DMS79 treated with DMSO at 0.1 percent for 48 hours (cell line): ENCODE results near the gene SNRPF.
"Not testable (repeated sequence)": the region's sequence is repeated elsewhere in the genome, so short reads cannot be mapped to it uniquely, and the experiment has no call there.

Experiments used
- DNase-seq: peaks from one replicate; lab custom pipeline; 2025; lab: John Stamatoyannopoulos, UW

The SNRPF gene

DNA sequence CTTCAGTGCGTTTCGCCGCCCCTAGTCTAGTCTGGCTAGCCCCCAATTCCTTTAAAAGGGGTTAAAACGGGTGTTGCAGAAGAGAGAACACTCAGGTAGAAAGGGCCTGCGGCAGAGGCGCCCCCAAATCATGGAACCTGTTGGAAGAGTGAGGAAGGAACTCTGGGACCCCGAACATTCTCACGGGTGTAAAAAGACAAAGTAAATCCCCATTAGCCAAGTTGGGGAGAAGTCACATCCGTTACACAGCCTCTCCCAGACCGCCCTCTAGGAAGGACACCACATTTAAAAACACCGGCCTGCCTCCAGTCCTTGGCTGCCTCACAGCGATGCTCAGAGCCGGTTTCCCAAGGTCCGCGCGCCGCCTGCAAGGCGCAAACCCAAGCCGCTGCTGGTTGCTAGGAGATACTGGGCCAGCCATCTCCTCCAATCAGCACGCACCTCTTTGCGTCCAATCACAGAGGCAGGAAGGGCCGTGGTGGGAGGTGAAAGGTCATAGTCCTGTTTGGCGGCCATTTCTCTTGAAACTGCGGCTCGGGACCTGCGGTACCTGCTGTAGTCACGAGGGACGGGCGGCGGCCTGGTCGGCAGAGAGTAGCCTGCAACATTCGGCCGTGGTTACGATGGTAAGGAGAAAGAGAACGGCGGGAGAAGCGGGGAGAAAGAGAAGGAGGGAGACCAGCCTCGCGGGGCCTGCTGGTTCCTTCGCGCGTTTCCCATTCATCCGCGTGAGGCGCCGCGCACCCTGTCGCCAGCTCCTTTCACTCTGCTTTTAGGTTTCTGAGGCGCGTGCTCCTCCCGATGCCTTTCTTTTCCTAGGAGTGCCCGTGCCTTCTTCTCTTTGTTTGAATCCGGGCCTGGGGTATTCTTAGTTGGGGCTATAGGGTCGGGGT lies at the start of gene SNRPF:
Gene SNRPF, plus strand, starts transcription at position 502 of the 893 bp plus-strand sequence. Its CDS starts 122 bp downstream, at position 624.
- DNase-seq, result peak; percentile 96

DNA sequence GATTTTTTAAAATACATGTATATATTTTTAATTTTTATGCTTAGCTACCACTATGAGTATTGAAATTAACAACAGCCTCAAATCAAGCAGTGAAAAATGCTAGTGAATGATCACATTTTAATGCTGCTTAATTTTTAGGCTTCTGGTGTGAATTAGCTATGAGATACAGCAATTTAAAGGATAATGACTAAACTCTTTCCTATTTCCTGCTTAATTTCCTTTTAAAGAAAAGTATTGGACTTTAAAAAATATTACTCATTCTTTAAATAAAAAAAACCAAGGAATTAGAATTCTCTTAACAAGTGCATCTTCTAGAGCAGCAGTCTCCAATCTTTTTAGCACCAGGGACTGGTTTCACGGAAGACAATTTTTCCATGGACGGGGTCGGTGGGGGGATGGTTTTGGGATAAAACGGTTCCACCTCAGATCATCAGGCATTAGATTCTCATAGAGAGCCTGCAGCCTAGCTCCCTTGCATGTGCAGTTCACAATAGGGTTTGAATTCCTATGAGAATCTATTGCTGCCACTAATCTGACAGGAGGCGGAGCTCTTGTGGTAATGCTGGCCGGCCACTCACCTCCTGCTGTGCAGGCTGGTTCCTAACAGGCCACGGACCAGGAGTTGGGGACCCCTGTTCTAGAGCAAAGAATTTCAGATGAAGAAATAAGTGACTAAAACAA lies 49.6 kb upstream of the SNRPF start:
- DNase-seq, result no peak

GRCh38 chr12:95810411-95810810 lies 48.3 kb upstream of the SNRPF start:
- DNase-seq, result no peak

GRCh38 chr12:95812155-95812554 lies 46.6 kb upstream of the SNRPF start:
- not testable (repeated sequence) for DNase-seq

DNA sequence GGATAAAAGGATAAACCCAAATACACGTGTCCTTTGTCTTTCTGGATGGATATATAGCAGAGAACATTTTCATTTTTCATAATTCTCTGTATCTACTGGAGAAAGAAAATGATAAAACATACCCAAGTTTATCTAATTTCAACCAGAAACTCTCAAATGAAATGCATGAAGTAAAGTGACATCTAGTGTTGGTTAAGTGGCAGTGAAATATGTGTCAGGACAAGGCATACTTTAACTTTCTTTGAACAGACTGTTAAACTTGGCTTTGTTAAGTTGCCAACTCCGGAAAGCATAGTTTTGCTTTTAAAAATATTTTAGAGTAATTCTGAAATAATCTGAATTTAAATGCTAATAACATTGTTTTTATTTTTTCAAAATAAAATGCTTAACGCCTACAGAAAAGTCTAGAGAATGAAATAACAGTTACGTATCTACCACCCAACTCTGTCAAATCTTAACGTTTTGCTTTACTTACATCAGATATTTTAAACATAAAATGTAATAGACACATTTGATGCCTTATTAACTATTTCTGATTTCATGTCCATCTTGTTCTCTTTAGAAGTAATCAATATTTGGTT lies 43.0 kb upstream of the SNRPF start:
- peak; percentile 54 for DNase-seq

DNA sequence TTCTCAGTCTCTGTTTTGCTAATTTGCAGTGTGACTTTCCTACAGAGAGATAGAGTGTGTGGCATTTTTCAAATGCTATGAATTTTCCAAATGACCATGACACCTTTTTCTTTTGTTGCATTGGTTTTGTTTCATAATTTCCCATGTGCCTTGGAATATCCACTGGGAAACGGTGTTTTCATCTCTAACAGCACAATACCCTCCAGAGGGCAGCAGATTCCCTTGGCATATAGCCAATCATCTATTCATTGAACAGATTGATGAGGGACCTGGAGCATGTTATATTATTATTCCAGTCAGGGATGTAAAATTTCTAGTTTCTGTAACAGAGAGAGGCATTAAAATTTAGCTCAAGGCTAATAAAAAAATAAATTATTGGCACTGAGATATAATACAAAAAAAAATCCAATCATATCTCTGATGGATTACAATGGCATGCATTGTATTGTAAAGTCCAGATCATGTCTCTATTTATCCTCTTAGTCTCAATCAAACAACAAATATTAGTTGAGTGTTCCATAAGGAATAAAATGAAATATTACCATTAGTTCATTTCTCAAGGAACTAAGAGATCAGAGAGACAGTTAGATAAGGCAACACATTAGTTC lies 38.6 kb upstream of the SNRPF start:
- peak; percentile 12 for DNase-seq

- DNase-seq, result no peak
Observed at GRCh38 chr12:95829395-95829794, 29.4 kb upstream of the SNRPF start.

GRCh38 chr12:95830335-95831089 lies 28.2 kb upstream of the SNRPF start:
- DNase-seq, result no peak

- no peak for DNase-seq
Observed at GRCh38 chr12:95834572-95834971, 24.2 kb upstream of the SNRPF start.

DNA sequence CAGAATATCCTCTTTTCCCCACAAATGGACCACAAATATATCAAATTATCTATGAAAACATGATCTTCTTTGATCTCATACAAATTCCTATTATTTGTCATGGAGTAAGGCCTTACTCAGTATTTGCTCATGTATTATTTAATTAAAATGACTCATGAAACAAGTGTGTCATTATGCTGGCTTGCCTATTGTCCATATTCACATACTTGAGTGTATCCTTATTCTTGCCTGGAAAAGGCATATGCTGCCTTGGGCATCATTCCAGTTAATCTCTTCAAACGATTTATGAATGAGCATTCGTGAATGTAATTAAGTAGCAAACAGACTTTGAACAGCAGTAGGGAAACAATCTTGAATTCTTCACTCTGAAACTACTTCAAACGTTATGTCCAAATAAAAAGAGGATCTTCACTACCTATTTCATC lies 22.6 kb upstream of the SNRPF start:
- peak; percentile 84 for DNase-seq

GRCh38 chr12:95836630-95837239 lies 22.0 kb upstream of the SNRPF start:
- DNase-seq, result peak; percentile 82

- no peak for DNase-seq
Observed at GRCh38 chr12:95837240-95838038, 21.3 kb upstream of the SNRPF start.

DNA sequence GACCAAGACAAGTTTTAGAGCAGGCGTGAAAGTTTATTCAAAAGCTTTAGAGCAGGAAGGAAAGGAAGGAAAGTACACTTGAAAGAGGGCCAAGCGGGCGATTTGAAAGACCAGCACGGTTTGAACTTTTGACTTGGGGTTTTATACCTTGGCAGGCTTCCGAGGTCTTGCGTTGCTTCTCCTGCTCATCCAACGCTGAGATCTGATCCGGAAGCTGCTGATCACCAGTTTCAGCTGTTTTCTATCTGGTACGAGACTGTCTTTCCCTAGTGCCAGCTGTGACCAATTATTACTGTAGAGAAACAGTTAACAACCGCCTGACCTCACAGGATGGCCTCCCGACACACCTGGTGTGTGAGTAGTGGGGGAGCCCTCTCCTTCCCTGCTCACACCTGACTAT lies 20.6 kb upstream of the SNRPF start:
- peak; percentile 52 for DNase-seq

- DNase-seq, result not testable (repeated sequence)
Observed at GRCh38 chr12:95842426-95842825, 16.3 kb upstream of the SNRPF start.

GRCh38 chr12:95848575-95849388 lies 10.0 kb upstream of the SNRPF start:
- DNase-seq, result peak; percentile 13

- DNase-seq, result no peak
Observed at GRCh38 chr12:95851606-95852005, 7.1 kb upstream of the SNRPF start.

GRCh38 chr12:95852133-95852532 lies 6.6 kb upstream of the SNRPF start:
- DNase-seq, result no peak

GRCh38 chr12:95857156-95857555 lies 1.6 kb upstream of the SNRPF start:
- DNase-seq, result no peak

GRCh38 chr12:95857799-95858198 lies 953 bp upstream of the SNRPF start:
- DNase-seq, result no peak
